GM19193 (cell line): Measurements from ENCODE around the gene C1orf50.

Source experiments
- POLR2A ChIP-seq: IDR thresholded peaks from 4 replicates; pipeline ENCODE4 v1.6.1; 2011; ENCODE audit not compliant: insufficient read depth, insufficient read length; ENCODE audit errors: extremely low read depth

The C1orf50 gene

GRCh38 chr1:42768172-42768571 lies 1.1 kb downstream of the C1orf50 start:
- no peak for TF ChIP-seq POLR2A

GRCh38 chr1:42769811-42770210 lies 2.8 kb downstream of the C1orf50 start:
- TF ChIP-seq POLR2A = no peak

GRCh38 chr1:42773420-42773819 lies 6.4 kb downstream of the C1orf50 start:
- no peak for TF ChIP-seq POLR2A

GRCh38 chr1:42774928-42775526 lies 8.0 kb downstream of the C1orf50 start:
- TF ChIP-seq POLR2A = no peak

GRCh38 chr1:42776502-42776901 lies 9.5 kb downstream of the C1orf50 start:
- no peak for TF ChIP-seq POLR2A

- TF ChIP-seq POLR2A = no peak
Measured at GRCh38 chr1:42777852-42778251, 10.8 kb downstream of the C1orf50 start.

- no peak for TF ChIP-seq POLR2A
Measured at GRCh38 chr1:42779725-42780124, 12.7 kb downstream of the C1orf50 start.

GRCh38 chr1:42780176-42780575 lies 13.1 kb downstream of the C1orf50 start:
- TF ChIP-seq POLR2A = no peak

GRCh38 chr1:42783092-42783491 lies 16.0 kb downstream of the C1orf50 start:
- TF ChIP-seq POLR2A = no peak

GRCh38 chr1:42784547-42784945 lies 17.5 kb downstream of the C1orf50 start:
- no peak for TF ChIP-seq POLR2A

- TF ChIP-seq POLR2A = no peak
Measured at GRCh38 chr1:42784946-42785693, 18.1 kb downstream of the C1orf50 start, which contains the start of gene TMEM269. Gene TMEM269 (plus strand): TSS chr1:42784991. CDS start chr1:42789894, 4,903 bp downstream.

GRCh38 chr1:42786097-42786496 lies 19.0 kb downstream of the C1orf50 start:
- TF ChIP-seq POLR2A = no peak

GRCh38 chr1:42788021-42788420 lies 21.0 kb downstream of the C1orf50 start:
- no peak for TF ChIP-seq POLR2A

GRCh38 chr1:42793824-42794223 lies 26.8 kb downstream of the C1orf50 start:
- no peak for TF ChIP-seq POLR2A

GRCh38 chr1:42797414-42797813 lies 30.4 kb downstream of the C1orf50 start:
- TF ChIP-seq POLR2A = no peak

GRCh38 chr1:42797979-42798378 lies 30.9 kb downstream of the C1orf50 start:
- TF ChIP-seq POLR2A = no peak
